HUES6 (cell line): ENCODE results near the gene IQCF2.
"Not testable (repeated sequence)": the region's sequence is repeated elsewhere in the genome, so short reads cannot be mapped to it uniquely, and the experiment has no call there.

Experiments
- H3K27ac ChIP-seq: 2 replicates; pipeline ENCODE4 v1.7.0; 2013; ENCODE audit warnings: low read depth, mild to moderate bottlenecking, low read length, inconsistent platforms
- H3K27me3 ChIP-seq: 2 replicates; pipeline ENCODE4 v1.6.1; 2013; ENCODE audit warnings: low read length; ENCODE audit not compliant: control insufficient read depth, insufficient read depth
- H3K36me3 ChIP-seq: 2 replicates; pipeline ENCODE4 v1.6.1; 2013; ENCODE audit warnings: low read length; ENCODE audit not compliant: control insufficient read depth, insufficient read depth
- H3K4me1 ChIP-seq: 2 replicates; pipeline ENCODE4 v1.6.1; 2013; ENCODE audit warnings: low read length; ENCODE audit not compliant: control insufficient read depth, insufficient read depth
- H3K4me3 ChIP-seq: 2 replicates; pipeline ENCODE4 v1.5.1; 2013; ENCODE audit warnings: low read depth, low read length
- H3K9ac ChIP-seq: one replicate; pipeline ENCODE4 v1.6.1; 2013; ENCODE audit warnings: mild to moderate bottlenecking, low read length
- H3K9me3 ChIP-seq: 2 replicates; pipeline ENCODE4 v1.6.1; 2013; ENCODE audit warnings: low read depth, low read length; ENCODE audit not compliant: control insufficient read depth, insufficient read depth

IQCF2 gene

DNA sequence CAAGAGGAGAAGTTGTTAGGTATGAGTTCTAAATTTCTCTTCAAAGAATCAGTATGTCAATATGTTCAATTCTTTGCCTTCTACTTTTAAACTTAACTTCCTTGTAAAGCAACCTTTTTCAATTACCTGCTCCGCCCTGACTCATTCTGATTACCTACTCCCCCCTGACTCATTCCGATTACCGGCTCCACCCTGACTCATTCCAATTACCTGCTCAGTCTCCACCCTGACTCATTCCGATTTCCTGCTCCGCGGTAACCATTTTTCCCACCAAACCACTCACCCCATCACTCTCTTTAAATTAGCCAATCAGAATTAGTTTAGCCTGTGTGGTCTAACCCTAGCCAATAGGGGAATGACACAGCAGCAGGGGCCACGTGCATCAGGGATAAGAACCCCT, 40.9 kb downstream of the IQCF2 start:
- not testable (repeated sequence) for H3K9ac ChIP-seq, H3K9me3 ChIP-seq, H3K4me3 ChIP-seq, H3K36me3 ChIP-seq, H3K27me3 ChIP-seq, H3K27ac ChIP-seq, H3K4me1 ChIP-seq

DNA sequence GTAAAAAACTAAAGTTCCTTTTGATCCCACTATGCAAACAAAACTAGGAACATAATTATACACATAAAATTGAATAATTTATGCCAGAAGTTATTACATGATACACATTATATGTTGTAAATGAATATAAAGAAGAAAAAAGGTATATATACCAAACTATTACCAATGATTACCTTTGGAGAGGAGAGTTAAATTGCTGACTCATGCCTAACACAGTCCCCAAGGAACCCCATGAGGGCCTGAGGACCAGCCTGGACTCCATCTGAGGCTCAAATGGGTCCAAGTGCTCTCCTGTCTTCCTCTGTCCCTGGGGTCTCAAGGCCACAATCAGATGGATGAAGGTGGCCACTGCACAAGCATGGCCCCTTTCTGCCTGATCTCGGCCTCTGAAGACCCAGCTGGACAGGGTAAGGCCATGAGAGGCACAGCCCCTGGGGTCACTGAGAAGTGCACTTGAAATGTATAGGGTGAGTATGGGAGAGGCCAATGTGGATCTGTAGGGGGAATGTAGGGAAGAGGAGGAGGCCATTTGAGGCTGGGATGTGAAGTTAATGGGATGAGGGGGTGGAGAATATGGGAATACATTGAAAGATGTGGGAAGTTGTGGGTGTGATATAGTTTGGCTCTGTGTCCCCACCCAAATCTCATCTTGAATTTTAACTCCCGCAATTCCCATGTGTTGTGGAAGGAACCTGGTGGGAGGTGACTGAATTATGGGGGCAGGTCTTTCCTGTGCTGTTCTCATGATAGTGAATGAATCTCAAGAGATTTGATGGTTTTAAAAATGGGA, 42.8 kb downstream of the IQCF2 start:
- Histone ChIP-seq H3K27ac (no peak overlapping the region), H3K4me3 (no peak overlapping the region), H3K36me3 (no peaks in the 10 kb centered on the region), H3K4me1 (no peaks in the 10 kb centered on the region; the same call in 1 of the 2 replicates), H3K9ac (no peak overlapping the region), H3K9me3 (0 out of 2 replicates have a peak, but pooled peaks cover 5% of the 10 kb centered on the region), H3K27me3 (no peaks in the 10 kb centered on the region)

DNA sequence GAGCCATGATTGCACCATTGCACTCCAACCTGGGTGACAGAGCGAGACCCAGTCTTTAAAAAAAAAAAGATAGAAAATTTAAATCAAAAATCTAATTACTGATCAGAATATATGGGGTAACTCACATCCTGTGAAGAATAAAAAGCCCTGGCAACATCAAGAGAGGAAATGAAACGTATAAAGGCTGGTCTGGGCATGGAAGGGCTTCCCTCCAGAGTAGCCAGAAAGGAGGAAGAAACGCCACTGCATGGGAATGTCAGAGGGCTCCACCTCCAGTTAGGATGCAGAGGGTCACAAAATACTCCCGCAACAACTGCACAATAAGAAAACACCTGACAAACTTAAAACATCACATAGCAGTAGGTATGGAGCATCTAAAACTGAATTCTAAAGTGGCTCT, 46.6 kb downstream of the IQCF2 start:
- Histone ChIP-seq H3K27ac (no peak overlapping the region), H3K9ac (no peak overlapping the region), H3K4me1 (no peaks in the 10 kb centered on the region), H3K27me3 (no peaks in the 10 kb centered on the region), H3K36me3 (no peaks in the 10 kb centered on the region), H3K4me3 (no peak overlapping the region), H3K9me3 (0 out of 2 replicates have a peak, but pooled peaks cover 5% of the 10 kb centered on the region)
